HEK293 (cell line): Measurements from ENCODE around the gene C1orf52.

Source experiments
- CTCF ChIA-PET: fragments of 350-600 bp; formaldehyde crosslinking; extraction: SDS; loops from one replicate; lab custom pipeline; 2021; ENCODE audit warnings: antibody characterized with exemption; lab: Yijun Ruan, JAX
- POLR2A ChIA-PET: fragments of 300-600 bp; formaldehyde crosslinking; extraction: SDS; loops from one replicate; lab custom pipeline; 2020; ENCODE audit warnings: antibody characterized with exemption, inconsistent platforms; lab: Yijun Ruan, JAX
- H3K27ac ChIP-seq: fragments of 200-500 bp; sonication (Bioruptor generic); 2 replicates; pipeline ENCODE4 v1.5.1; 2014; ENCODE audit warnings: low read depth, low read length, control low read depth, inconsistent platforms; ENCODE audit errors: extremely low read depth
- H3K36me3 ChIP-seq, 2 experiments: fragments of 200-500 bp in 1 of 2; sonication (Bioruptor generic) in 1 of 2; 1 replicate in 1 of 2; 2 replicates in 1 of 2; pipeline ENCODE4 v1.5.1; 2014 to 2017; ENCODE audit warnings: inconsistent platforms in 2 of 2, low read length in 2 of 2; ENCODE audit not compliant: control insufficient read depth in 2 of 2, insufficient read depth in 1 of 2
- H3K4me1 ChIP-seq: fragments of 200-500 bp; sonication (Bioruptor generic); 2 replicates; pipeline ENCODE4 v1.5.1; 2014; ENCODE audit warnings: mild to moderate bottlenecking, low read length, inconsistent platforms; ENCODE audit not compliant: control insufficient read depth, insufficient read depth
- H3K4me3 ChIP-seq: 2 replicates; pipeline ENCODE4 v1.5.1; 2011; ENCODE audit warnings: low read depth, mild to moderate bottlenecking, control low read depth, low read length, moderate library complexity
- H3K9me3 ChIP-seq: fragments of 200-500 bp; sonication (Bioruptor generic); 2 replicates; pipeline ENCODE4 v1.5.1; 2014; ENCODE audit warnings: low read depth, low read length, inconsistent platforms; ENCODE audit not compliant: control insufficient read depth, insufficient read depth
- GLI4 ChIP-seq: fragments of 450-650 bp; formaldehyde crosslinking; IDR thresholded peaks from 2 replicates; pipeline ENCODE4 v1.5.1; 2016; ENCODE audit warnings: missing biosample characterization, missing genetic modification characterization
- INSM2 ChIP-seq: fragments of 450-650 bp; formaldehyde crosslinking; IDR thresholded peaks from 2 replicates; pipeline ENCODE4 v1.5.1; 2016; ENCODE audit warnings: missing biosample characterization, missing genetic modification characterization
- ZBTB48 ChIP-seq: fragments of 450-650 bp; formaldehyde crosslinking; IDR thresholded peaks from 2 replicates; pipeline ENCODE4 v1.5.1; 2016; ENCODE audit warnings: missing biosample characterization, missing genetic modification characterization
- ZNF18 ChIP-seq: fragments of 450-650 bp; formaldehyde crosslinking; IDR thresholded peaks from 2 replicates; pipeline ENCODE4 v1.5.1; 2016; ENCODE audit warnings: missing biosample characterization, missing genetic modification characterization
- ZNF214 ChIP-seq: fragments of 450-650 bp; formaldehyde crosslinking; IDR thresholded peaks from 2 replicates; pipeline ENCODE4 v1.5.1; 2017; ENCODE audit warnings: missing biosample characterization, mild to moderate bottlenecking, missing genetic modification characterization, borderline replicate concordance
- ZNF26 ChIP-seq: fragments of 450-650 bp; formaldehyde crosslinking; IDR thresholded peaks from 2 replicates; pipeline ENCODE4 v1.5.1; 2016; ENCODE audit warnings: missing biosample characterization, missing genetic modification characterization
- ZNF510 ChIP-seq: fragments of 450-650 bp; formaldehyde crosslinking; IDR thresholded peaks from 2 replicates; pipeline ENCODE4 v1.5.1; 2018; ENCODE audit warnings: mild to moderate bottlenecking, missing genetic modification characterization, missing biosample characterization; ENCODE audit not compliant: insufficient replicate concordance
- ZNF518A ChIP-seq: fragments of 450-650 bp; formaldehyde crosslinking; conservative IDR thresholded peaks from 2 replicates; pipeline ENCODE4 v1.5.1; 2016; ENCODE audit warnings: low read depth, missing biosample characterization, missing genetic modification characterization
- ZNF548 ChIP-seq: fragments of 450-650 bp; formaldehyde crosslinking; IDR thresholded peaks from 2 replicates; pipeline ENCODE4 v1.5.1; 2016; ENCODE audit warnings: missing biosample characterization, missing genetic modification characterization
- ZNF600 ChIP-seq: fragments of 450-650 bp; formaldehyde crosslinking; IDR thresholded peaks from 2 replicates; pipeline ENCODE4 v1.5.1; 2016; ENCODE audit warnings: missing biosample characterization, missing genetic modification characterization
- ZNF658 ChIP-seq: fragments of 450-650 bp; formaldehyde crosslinking; IDR thresholded peaks from 2 replicates; pipeline ENCODE4; 2016; ENCODE audit warnings: missing biosample characterization, missing genetic modification characterization
- ZNF76 ChIP-seq: fragments of 450-650 bp; formaldehyde crosslinking; IDR thresholded peaks from 2 replicates; pipeline ENCODE4; 2016; ENCODE audit warnings: low read depth, missing biosample characterization, missing genetic modification characterization, borderline replicate concordance

C1orf52 gene

GRCh38 chr1:85245891-85246290, 13.6 kb downstream of the C1orf52 start:
- Histone ChIP-seq H3K4me1 (peaks cover 11% of the 10 kb centered on the region), H3K27ac (no peak overlapping the region), H3K4me3 (no peak overlapping the region), H3K36me3 (peaks cover 0 to 7% of the 10 kb centered on the region in 2 experiments; a peak in 2 of 3 replicates), H3K9me3 (no peaks in the 10 kb centered on the region)
- ChIA-PET CTCF (interaction anchor here (1.3 to 2.2 kb wide), 2 partner anchors 9 to 14 kb away, joined by 5 to 6 read pairs; partner anchors contain the start of gene C1orf52), POLR2A (no interaction called here)
- TF ChIP-seq ZNF18 (tag by site-specific recombination) (no peak), ZNF658 (tag by site-specific recombination) (no peak), ZNF600 (tag by site-specific recombination) (no peak), GLI4 (no peak), ZNF214 (tag by site-specific recombination) (no peak), INSM2 (no peak), ZBTB48 (no peak), ZNF76 (tag by site-specific recombination) (no peak)
- TF ChIP-seq, all 188 proteins: peak for 0

GRCh38 chr1:85245456-85245855, 14.0 kb downstream of the C1orf52 start:
- CTCF ChIA-PET: interaction anchor here (1.3 to 2.4 kb wide), 3 partner anchors 9 to 137 kb away, joined by 5 to 12 read pairs (median 7); partner anchors contain the start of gene C1orf52
- no peak overlapping the region for H3K27ac ChIP-seq
- POLR2A ChIA-PET: interaction anchor here (0.7 kb wide), 1 partner anchor 31 kb away, joined by 3 read pairs; no protein-coding TSS in a partner anchor

More at GRCh38 chr1:85245456-85245855, 14.0 kb downstream of the C1orf52 start:
- H3K9me3 ChIP-seq: no peaks in the 10 kb centered on the region
- no peak overlapping the region for H3K4me3 ChIP-seq
- peaks cover 11% of the 10 kb centered on the region for H3K4me1 ChIP-seq
- peaks cover 0 to 3% of the 10 kb centered on the region in 2 experiments; a peak in 1 of 3 replicates for H3K36me3 ChIP-seq
- TF ChIP-seq ZNF26 (tag by site-specific recombination): no peak
- TF ChIP-seq ZNF548 (tag by site-specific recombination): no peak
- no peak for TF ChIP-seq ZBTB48
- TF ChIP-seq ZNF510: no peak
- TF ChIP-seq ZNF518A (tag by site-specific recombination): no peak
- TF ChIP-seq, all 188 proteins: peak for 0
